ENCODE results near the gene CDC14A. TPM values are rescaled to one million over a fixed set of nuclear protein-coding genes. Genes with fewer than 3 reads are reported as not detected.
"Not testable (repeated sequence)": the region's sequence is repeated elsewhere in the genome, so short reads cannot be mapped to it uniquely, and the experiment has no call there.

Gene CDC14A
- total and polyA plus RNA-seq, 10 donors, result 3.8 to 58.5 (median 27.3) TPM

- Histone ChIP-seq H3K4me1 (no peaks in the 10 kb centered on the region), H3K9me3 (peaks cover 0 to 1% (median under 1%) of the 10 kb centered on the region in 8 donors), H3K4me3 (no peak overlapping the region), H3K27ac (no peak overlapping the region), H3K36me3 (no peaks in the 10 kb centered on the region), H3K27me3 (replicated peaks in 1 of 7) (no peaks in the 10 kb centered on the region)
- 78 to 90% (median 85%) methylated on average over 7 of the region's 7 CpGs for WGBS, 5 donors
- no peak for DNase-seq
- TF ChIP-seq, protein P1, sequence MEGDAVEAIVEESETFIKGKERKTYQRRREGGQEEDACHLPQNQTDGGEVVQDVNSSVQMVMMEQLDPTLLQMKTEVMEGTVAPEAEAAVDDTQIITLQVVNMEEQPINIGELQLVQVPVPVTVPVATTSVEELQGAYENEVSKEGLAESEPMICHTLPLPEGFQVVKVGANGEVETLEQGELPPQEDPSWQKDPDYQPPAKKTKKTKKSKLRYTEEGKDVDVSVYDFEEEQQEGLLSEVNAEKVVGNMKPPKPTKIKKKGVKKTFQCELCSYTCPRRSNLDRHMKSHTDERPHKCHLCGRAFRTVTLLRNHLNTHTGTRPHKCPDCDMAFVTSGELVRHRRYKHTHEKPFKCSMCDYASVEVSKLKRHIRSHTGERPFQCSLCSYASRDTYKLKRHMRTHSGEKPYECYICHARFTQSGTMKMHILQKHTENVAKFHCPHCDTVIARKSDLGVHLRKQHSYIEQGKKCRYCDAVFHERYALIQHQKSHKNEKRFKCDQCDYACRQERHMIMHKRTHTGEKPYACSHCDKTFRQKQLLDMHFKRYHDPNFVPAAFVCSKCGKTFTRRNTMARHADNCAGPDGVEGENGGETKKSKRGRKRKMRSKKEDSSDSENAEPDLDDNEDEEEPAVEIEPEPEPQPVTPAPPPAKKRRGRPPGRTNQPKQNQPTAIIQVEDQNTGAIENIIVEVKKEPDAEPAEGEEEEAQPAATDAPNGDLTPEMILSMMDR (IDR thresholded peaks at IDR 0.05 in 8 of 11, conservative IDR thresholded peaks at IDR 0.05 in 3 of 11), result no peak
- TF ChIP-seq POLR2AphosphoS5 (IDR thresholded peaks at IDR 0.05), result no peak
- TF ChIP-seq POLR2A (IDR thresholded peaks at IDR 0.05), result no peak
- intact Hi-C loops (cut with DNase I; ENCODE audit: low total_unique reads), result no loop called here
Observed at GRCh38 chr1:100325415-100326324, 26.6 kb upstream of the CDC14A start.

- intact Hi-C loops (cut with DNase I; ENCODE audit: low total_unique reads); H3K9me3 ChIP-seq: not testable (repeated sequence)
- 94 to 100% (median 95%) methylated on average over 1 of the region's 1 CpG for whole genome bisulfite sequencing, 5 donors
Observed at GRCh38 chr1:100326325-100326670, 26.0 kb upstream of the CDC14A start.

DNA sequence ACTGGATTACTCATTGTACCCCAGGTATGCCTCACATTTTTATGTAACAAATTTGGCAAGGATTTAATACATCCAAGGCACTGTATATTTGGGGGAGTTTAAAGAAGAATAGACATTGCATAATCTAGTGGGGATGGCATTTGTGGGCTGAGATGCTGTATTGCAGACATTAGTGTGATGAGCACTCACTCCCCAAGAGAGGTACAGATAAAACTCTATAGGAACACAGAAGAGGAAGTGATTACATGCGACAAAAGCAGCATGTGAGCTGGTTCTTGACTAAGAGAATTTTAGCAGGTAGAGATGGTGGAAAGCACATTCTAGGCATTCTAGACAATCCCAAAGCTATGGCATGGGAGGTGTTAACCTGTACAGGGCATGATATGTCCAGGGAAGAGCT, 24.2 kb upstream of the CDC14A start:
- DNase-seq, result no peak
- H3K4me3 ChIP-seq, result no peak overlapping the region
- TF ChIP-seq POLR2A (IDR thresholded peaks at IDR 0.05), result no peak
- no peak for TF ChIP-seq POLR2AphosphoS5 (IDR thresholded peaks at IDR 0.05)
- TF ChIP-seq, protein P1 (IDR thresholded peaks at IDR 0.05 in 8 of 11, conservative IDR thresholded peaks at IDR 0.05 in 3 of 11), result no peak
- no peaks in the 10 kb centered on the region for H3K4me1 ChIP-seq
- no peak overlapping the region for H3K27ac ChIP-seq
- intact Hi-C loops (cut with DNase I; ENCODE audit: low total_unique reads), result no loop called here
- H3K9me3 ChIP-seq, result no peaks in the 10 kb centered on the region
- no peaks in the 10 kb centered on the region for H3K27me3 ChIP-seq (replicated peaks in 1 of 7)
- no peaks in the 10 kb centered on the region for H3K36me3 ChIP-seq
- WGBS, 5 donors, result 30 to 74% (median 46%) methylated on average over 1 of the region's 1 CpG

More at GRCh38 chr1:100326325-100326670, 26.0 kb upstream of the CDC14A start:
- not testable (repeated sequence) for H3K4me3 ChIP-seq; H3K4me1 ChIP-seq; H3K36me3 ChIP-seq; DNase-seq; H3K27ac ChIP-seq; H3K27me3 ChIP-seq (replicated peaks in 1 of 7)

DNA sequence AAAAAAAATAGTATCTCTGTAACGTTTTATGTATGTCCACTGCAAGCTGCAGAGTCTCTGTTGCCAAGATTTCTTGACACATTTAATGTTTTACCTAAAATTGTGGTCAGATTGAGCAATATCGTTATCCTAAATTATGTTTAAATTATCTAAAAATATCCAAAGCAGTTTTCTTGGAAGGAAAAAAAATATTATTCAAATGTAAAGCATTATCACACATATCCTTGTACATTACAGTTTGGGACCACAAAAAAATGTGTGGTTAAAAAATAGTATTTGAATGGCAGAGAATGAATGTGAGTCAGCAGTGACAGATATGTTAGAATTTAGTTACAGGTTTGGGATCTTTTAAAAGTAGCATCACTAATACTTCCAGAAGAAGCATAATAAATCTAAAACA, 21.2 kb upstream of the CDC14A start:
- H3K4me3 ChIP-seq; H3K9me3 ChIP-seq; H3K27me3 ChIP-seq (replicated peaks in 1 of 7); H3K4me1 ChIP-seq; DNase-seq; H3K27ac ChIP-seq; intact Hi-C loops (cut with DNase I; ENCODE audit: low total_unique reads); H3K36me3 ChIP-seq: not testable (repeated sequence)
- 24 to 50% (median 38%) methylated on average over 2 of the region's 2 CpGs for WGBS, 5 donors

- DNase-seq, result no peak
- H3K4me1 ChIP-seq, result no peaks in the 10 kb centered on the region
- no peaks in the 10 kb centered on the region for H3K9me3 ChIP-seq
- TF ChIP-seq, protein P1 (IDR thresholded peaks at IDR 0.05 in 8 of 11, conservative IDR thresholded peaks at IDR 0.05 in 3 of 11), result no peak
- TF ChIP-seq POLR2A (IDR thresholded peaks at IDR 0.05) (no peak), POLR2AphosphoS5 (IDR thresholded peaks at IDR 0.05) (no peak)
- no peaks in the 10 kb centered on the region for H3K36me3 ChIP-seq
- H3K27me3 ChIP-seq (replicated peaks in 1 of 7), result no peaks in the 10 kb centered on the region
- H3K4me3 ChIP-seq, result no peak overlapping the region
- intact Hi-C loops (cut with DNase I; ENCODE audit: low total_unique reads), result no loop called here
- 88 to 97% (median 92%) methylated on average over 9 of the region's 9 CpGs for WGBS, 5 donors
- no peak overlapping the region for H3K27ac ChIP-seq
Observed at GRCh38 chr1:100332331-100332730, 20.0 kb upstream of the CDC14A start.
